GM21737 (cell line): Measurements from ENCODE around the gene ERBIN.
"Not testable (repeated sequence)": the region's sequence is repeated elsewhere in the genome, so short reads cannot be mapped to it uniquely, and the experiment has no call there.

Experiments used
- ATAC-seq: cut with Tn5 transposase; IDR thresholded peaks from one replicate; pipeline ENCODE4 v1.9.1; 2021; ENCODE audit warnings: mild to moderate bottlenecking, moderate library complexity; ENCODE audit not compliant: unreplicated experiment

ERBIN gene

DNA sequence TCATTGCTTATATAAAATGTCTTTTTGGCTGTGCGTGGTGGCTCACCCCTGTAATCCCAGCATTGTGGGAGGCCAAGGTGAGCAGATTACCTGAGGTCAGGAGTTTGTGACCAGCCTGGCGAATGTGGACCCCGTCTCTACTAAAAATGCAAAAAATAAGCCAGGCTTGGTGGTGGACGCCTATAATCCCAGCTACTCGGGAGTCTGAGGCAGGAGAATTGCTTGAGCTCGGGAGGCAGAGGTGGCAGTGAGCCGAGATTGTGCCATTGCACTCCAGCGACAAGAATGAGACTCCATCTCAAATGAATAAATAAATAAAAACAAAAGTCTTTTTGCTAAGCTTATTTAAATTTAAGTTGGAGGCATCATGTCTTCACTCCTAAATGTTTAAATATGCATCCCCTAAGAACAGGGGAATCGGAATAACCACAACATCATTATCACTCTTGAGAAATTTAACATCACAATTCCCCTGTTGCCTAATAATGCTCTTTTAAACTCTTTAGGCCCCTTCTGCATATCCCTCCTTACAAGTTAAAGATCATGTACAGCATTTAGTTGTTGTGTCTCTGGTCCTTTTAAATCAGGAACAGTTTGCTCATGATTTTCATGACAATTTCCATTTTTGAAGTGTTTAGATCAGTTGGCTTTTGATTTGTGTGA lies 72.8 kb downstream of the ERBIN start:
- no peak for ATAC-seq

DNA sequence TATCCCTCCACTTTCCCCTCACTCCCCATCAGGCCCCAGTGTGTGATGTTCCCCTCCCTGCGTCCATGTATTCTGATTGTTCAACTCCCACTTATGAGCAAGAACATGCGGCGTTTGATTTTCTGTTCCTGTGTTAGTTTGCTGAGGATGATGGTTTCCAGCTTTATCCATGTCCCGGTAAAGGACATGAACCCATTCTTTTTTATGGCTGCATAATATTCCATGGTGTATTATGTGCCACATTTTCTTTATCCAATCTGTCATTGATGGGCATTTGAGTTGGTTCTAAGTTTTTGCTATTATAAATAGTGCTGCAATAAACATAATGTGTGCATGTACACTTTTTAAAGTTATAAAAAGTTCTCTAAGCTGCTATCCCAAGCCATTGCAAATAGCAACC lies 75.6 kb downstream of the ERBIN start:
- no peak for ATAC-seq

DNA sequence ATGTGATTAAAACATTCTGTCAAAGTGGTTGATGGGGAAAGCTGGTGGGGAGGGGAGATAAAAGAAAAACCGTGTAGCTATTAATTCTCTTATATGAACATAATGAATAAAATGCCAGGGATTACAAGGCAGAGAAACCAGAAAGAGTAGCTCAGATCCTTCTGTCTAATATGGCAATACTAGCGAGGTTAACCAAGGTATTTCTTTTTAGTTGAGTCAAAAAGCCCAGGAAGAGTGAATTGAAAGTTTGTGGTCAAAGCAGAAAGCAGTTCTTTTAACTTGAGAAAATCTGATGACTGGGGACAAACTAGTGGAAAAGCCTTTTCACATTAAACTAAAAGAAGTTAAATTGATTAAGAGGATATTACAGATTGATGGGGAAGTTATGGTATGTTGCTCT lies 76.0 kb downstream of the ERBIN start:
- peak; percentile 62 for ATAC-seq

DNA sequence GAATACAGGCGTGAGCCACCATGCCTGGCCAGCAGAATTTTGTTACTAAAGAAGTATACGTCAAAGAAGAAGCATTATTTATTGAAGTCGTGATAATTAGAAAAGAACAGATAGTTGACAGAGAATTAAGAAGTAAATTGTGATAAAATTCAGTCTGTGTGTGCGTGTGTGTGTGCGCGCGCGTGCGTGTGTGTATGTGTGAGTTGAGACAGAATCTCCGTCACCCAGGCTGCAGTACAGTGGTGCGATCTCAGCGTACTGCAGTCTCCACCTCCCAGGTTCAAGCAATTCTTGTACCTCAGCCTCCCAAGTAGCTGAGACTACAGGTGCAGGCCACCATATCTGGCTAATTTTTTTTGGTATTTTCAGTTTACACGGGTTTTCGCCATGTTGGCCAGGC lies 77.8 kb downstream of the ERBIN start:
- ATAC-seq, result no peak

DNA sequence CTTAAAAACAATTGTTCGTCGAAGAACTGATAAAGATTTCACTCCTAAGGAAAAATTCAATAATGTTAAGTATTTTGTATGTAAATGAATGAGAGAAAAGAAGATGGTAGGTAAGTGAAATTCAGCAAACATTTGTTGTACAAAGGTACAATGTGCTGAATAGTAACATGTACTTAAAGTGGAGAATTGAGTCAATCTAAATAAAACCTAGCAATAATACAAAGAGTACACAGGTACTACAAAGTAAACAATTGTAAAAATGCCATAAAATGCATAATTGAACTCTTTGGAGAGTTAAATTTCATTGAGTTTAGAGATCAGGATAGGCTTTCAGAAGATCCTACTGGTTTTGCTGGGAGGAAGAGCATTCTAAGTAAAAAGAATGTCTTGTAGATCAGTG lies 82.9 kb downstream of the ERBIN start:
- ATAC-seq, result no peak

DNA sequence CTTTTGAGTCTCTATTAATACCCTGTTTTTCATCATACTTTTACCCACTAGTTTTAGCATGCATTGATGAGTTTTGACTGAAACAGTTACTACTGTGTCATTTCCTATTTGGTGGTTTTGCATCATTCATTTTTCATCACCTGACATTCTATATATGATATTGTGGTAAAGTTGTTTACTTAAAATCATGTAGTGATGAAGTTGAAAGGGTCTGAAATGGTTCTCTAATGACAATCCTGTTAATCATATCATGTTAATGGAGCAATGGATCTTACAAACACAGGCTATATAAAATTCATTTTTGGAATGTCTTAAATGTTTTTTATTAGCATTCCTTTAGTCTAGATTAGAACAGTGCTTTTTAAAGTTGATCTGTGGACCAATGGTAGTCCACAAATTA lies 84.1 kb downstream of the ERBIN start:
- peak; percentile 46 for ATAC-seq

DNA sequence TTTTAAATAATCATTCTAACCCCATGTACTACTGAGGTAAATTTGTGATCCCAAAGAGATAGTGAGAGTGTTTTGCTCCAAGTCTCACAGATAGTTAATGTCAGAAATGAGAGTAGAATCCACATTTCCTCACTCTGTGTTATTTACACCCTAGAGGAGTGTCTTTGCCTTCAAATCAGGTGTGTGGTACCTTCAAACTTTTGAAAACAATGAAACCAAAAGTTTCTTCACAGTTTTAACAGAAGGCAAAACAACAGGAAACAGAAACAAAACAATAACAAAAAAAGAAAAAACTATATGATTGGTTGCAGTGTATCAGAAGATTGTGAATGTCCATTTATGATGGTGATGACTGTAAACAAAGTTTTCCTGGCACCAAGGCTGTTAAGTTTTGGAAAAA lies 85.9 kb downstream of the ERBIN start:
- peak; percentile 56 for ATAC-seq

DNA sequence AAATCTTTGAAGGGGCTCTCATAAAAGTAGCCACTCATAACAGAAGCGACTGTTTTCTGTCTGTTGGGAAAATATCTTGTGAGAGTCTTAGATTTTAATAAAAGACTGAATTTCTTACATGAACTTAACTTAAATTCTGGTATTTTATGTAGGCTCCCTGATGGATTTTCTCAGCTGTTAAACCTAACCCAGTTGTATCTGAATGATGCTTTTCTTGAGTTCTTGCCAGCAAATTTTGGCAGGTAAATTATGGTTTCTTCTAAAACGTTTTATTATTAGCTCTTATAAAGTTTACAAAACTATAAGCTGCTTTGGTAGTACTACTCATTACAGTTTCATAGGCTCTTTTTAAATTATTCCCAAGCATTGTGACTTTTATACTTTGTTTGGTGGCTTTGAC lies 87.0 kb downstream of the ERBIN start:
- no peak for ATAC-seq

DNA sequence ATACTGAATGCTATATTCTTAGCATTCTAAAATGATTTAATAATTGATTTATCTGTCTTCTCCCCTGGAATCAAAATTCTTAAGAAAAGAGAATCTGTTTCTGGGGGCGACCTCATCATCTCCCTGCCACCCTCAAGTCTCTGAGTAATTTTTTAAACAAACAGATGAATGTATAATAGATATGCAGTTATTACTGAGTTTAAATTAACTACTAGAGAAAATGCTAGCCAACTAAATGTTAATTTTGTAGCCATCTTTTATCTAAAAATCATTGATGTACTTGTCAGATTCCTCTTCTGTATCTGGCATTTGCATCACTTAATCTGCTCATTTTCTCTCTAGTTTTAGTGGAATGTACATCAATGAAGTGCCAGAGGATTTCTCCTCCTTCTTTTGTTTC lies 87.5 kb downstream of the ERBIN start:
- no peak for ATAC-seq

DNA sequence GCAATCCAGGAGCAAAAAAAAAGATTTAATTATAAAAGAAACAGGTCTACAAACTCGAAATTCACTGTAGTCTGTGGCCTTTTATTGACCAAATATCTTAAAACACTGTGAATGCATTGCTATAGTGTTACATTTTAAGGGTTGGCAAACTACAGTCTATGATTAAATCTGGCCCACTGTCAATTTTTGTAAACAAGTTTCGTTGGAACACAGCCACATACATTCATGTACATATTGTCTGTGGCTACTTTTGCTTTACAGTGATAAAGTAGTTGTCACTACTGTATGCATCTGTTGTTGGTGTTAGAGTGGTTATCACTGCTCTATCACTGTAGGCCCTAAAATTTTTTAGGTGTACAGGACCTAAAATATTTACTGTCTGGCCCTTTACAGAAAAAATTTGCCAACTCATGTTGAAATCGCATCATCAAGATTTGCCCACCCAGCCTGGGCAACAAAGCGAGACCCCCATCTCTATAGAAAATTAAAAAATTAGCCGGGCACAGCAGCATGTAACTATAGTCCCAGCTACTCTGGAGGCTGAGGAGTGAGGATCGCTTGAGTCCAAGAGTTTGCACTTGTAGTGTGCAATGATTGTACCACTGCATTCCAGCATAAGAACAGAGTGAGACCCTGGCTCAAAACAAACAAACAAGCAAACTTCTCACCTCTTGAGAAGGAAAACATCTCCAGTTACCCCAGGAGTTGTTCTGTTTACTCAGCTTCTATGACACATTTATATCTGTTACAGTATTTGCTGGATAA lies 89.0 kb downstream of the ERBIN start:
- ATAC-seq, result no peak

DNA sequence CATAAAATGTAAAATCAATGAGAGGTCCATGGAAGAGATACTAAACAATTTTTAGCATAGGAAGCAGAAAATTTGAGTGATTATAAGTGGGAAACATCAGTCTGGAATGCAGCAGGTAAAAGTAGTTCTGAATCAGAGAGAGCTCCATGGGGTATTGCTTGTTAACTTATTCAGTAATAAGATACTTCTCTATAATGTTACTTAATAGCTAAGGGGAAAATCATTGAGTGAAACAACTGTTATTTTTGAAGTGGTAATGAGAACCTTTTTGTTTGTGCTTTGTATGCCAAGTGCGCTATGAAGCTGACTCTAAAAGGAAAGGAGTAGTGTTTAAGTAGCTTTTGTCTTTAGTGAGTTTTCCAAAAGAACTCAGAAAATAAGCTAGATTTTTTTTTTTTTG lies 95.2 kb downstream of the ERBIN start:
- ATAC-seq, result no peak

DNA sequence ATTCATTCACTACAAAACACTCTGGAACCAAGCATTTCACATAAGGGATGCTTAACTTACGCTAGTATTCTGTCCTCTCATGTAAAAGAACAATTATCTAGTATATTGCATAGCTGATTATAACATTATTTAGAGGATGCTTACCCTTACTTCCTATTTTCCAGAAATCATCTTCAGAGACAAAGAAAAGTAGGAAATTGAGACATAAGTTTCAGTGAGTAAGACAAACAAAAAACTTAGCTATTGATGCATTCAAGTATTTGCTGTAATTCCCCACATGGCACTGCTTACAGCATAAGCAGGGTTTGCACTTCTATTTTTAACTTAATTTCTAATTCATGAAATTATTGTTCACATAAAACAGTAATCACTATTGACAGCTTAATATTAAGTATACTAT lies 112.9 kb downstream of the ERBIN start:
- ATAC-seq, result no peak

DNA sequence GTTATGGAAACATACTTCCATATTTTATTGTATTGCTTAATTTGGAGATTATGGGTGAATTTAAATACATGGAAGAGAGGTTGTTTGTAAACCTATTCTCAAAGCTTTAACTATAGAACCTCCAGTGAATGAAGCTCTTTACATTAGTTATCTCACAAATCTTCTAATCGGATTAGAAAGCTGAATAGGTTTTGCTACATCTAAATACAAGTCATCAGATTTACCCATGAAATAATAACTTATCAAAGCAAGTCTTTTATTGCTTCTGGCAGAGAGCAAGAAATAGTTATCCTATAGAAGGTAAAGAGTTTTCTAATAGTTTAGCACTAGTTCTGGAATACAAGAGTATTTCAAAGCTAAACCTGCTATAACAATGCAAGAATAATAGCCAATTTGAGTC lies 113.3 kb downstream of the ERBIN start:
- no peak for ATAC-seq

DNA sequence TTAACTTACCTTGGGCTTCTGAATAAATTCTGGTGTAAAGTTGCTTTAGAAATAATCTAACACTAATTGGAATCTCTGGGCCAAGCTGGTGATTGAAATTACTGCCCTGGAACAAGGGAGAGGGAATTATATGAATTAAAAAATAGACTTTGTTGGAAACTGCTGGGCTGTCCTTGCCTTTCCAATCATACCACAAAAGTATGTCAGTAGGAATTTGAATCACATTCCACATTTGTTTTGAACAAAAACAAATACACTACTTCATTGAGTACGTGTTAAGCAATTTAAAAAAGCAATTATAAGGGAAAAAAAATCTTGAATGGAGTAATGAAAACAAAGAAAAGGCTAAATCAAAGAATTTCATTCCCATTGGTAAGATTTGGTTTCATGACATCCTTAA lies 115.3 kb downstream of the ERBIN start:
- ATAC-seq, result no peak

DNA sequence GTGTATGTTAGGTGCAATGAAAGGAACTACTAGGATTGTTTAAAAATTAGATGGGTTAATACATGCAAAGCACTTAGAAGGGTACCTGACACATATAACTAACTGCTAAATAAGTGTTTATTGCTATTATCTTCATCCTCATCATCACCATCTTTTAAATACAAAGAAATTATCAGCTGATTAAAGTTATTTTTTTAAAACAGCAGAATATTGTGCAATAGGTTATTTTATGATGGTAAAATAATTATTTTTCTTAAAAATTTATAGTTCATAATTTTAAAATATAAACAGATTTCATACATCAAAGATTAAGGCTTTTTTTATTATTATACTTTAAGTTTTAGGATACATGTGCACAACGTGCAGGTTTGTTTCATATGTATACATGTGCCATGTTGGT lies 130.9 kb downstream of the ERBIN start:
- ATAC-seq, result no peak

DNA sequence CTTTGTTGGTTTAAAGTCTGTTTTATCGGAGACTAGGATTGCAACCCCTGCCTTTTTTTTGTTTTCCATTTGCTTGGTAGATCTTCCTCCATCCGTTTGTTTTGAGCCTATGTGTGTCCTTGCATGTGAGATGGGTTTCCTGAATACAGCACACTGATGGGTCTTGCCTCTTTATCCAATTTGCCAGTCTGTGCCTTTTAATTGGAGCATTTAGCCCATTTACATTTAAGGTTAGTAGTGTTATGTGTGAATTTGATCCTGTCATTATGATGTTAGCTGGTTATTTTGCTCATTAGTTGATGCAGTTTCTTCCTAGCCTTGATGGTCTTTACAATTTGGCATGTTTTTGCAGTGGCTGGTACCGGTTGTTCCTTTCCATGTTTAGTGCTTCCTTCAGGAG lies 134.9 kb downstream of the ERBIN start:
- ATAC-seq, result not testable (repeated sequence)

DNA sequence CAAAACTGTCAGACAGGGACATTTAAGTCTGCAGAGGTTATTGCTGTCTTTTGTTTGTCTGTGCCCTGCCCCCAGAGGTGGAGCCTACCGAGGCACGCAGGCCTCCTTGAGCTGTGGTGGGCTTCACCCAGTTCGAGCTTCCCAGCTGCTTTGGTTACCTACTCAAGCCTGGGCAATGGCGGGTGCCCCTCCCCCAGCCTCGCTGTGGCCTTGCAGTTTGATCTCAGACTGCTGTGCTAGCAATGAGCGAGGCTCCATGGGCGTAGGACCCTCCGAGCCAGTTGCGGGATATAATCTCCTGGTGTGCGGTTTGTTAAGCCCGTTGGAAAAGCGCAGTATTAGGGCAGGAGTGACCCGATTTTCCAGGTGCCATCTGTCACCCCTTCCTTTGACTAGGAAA lies 136.7 kb downstream of the ERBIN start:
- not testable (repeated sequence) for ATAC-seq

DNA sequence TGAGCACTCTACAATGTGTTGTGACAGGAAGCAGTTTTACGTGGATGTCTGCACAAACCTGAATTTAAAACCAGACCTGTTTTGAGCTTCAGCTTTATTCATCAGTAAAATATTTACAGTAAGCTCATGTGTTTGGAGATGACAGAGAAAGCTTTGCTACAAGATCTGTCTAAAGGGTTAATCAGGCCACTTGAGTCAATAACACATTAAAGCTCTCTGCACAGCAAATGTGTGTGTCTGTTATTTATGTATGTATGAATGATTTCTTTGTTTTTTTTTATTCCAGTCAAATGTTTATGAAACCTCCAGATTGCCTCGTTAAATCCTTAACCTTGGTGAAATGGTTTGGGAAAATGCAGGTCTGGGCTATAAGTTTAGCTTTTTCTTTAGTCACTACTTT lies 140.5 kb downstream of the ERBIN start:
- ATAC-seq, result no peak

DNA sequence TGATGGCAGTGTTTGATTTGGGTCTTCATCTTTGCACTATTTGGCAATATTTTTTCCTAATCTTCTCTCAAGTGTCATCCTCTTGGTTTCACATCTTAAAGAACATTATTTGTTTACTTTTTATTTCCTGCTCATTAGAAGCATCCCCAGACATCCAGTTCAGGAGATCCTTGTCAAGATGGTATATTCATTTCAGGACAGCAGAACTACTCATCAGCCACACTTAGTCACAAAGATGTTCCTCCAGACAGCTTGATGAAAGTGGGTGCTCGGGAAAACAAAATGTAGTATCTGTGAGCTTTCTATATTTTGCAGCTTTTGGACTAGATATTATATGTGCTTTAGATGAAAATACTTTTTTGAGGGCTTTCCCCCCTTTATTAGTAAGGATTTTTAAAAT lies 145.7 kb downstream of the ERBIN start:
- ATAC-seq, result no peak

DNA sequence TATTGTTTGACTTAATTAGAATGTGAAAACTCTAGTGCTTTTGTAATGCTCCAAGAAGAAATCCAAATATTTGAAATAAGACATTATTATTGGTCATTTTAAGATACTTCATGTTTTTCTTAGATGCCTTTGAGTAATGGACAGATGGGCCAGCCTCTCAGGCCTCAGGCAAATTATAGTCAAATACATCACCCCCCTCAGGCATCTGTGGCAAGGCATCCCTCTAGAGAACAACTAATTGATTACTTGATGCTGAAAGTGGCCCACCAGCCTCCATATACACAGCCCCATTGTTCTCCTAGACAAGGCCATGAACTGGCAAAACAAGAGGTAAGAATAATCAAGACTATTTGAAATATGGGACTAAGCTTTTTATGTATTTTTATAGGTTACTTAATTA lies 148.5 kb downstream of the ERBIN start:
- ATAC-seq, result no peak

DNA sequence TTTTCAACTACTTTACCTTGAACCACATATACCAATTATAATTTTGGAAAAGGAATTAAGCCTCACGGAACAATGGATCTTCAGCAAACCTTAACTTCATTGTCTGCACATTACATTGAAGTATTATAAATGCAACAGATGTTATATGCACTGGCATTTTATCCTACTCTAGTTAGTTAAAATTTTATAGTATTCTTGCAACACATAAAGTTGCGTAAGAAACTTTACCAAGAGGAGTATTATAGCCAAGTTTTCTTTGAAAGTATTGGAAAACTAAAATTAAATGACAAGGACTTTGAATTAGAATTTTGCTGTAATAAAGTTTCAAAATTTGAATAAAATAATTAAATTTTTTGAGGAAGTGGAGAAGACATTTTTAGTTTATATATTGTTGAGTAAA lies 154.3 kb downstream of the ERBIN start:
- no peak for ATAC-seq

DNA sequence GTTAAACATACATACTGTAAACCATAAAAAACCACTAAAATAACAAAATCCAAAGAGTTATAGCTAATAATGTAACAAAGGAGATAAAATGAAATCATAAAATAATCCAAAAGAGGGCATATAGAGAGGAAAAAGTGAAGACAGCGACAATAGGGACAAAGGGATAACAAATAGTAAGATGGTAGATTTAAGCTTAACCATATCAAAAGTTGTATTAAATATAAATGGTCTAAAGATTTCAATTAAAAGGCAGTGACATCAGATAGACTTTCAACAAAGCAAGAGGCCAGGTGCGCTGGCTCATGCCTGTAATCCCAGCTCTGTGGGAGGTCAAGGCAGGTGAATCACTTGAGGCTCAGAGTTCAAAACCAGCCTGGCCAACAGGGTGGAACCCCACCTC lies 163.0 kb downstream of the ERBIN start:
- ATAC-seq, result no peak

DNA sequence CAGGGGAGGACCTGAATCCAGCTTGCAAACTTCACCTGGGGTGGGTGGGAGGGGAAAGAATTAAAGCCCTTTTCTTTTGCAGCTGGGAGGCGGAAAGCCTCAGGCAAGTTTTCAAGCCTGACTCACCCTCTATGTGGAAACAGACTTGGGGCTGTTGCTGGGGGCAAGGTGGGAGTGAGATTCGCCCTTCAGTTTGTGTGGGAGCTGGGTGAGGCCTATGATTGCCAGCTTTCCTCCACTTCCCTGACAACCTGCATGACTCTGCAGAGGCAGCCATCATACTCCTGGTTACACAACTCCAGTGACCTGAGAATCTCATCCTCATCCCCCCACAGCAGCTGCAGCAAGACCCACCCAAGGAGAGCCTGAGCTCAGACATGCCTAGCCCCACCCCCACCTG lies 174.5 kb downstream of the ERBIN start:
- ATAC-seq, result no peak
